GM12892 (cell line): ENCODE results near the gene SRMS.

Experiments used
- POLR2A ChIP-seq: IDR thresholded peaks from 2 replicates; pipeline ENCODE4 v1.6.1; 2011; ENCODE audit warnings: low read depth, low read length, control low read depth
- POLR2AphosphoS5 ChIP-seq: IDR thresholded peaks from 2 replicates; pipeline ENCODE4 v1.6.1; 2011; ENCODE audit warnings: low read depth, low read length, control low read depth
- TAF1 ChIP-seq: IDR thresholded peaks from 2 replicates; pipeline ENCODE4 v1.6.1; 2011; ENCODE audit warnings: low read depth, mild to moderate bottlenecking, control low read depth, low read length, borderline replicate concordance

DNA sequence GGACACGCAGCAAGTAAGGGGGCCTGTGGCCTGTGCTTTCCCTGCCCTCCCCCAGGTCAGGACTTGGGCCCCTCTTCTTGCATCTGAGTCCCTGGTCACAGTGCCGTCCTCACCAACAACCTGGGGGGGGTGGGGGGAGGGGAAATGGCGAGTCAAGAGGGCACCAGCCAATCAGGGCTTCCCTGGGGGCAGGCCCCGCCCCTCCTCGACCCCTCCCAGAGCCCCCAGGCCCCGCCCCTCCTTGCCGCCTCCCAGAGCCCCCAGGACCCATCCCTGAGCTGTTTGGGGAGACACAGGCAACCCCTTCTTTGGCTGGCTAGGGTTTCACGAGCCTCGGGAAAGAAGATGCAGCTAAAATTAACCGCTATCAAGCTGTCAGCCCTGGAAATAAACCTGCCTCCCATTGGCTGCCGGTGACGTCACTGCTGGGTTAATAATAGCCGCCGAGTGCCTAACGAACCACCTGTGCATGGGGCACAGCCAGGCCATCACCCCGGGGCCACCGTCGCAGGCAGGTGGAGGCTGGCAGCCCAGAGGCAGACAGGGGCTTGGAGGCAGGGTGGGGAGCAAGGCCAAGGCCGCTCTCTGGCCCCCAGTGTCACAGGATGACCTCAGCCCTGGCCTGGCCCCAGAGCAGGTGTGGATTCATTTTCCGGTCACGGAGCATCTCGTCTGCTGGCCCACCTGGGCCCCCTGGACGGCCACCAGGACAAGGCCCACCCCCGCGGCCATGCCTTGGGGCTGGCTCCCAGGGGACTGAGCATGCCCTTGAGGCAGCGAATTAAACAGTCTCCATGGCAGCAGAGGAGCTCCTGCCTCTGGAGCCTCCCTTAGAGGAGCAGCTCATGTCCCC lies 45.5 kb downstream of the SRMS start:
- TF ChIP-seq POLR2A (no peak), POLR2AphosphoS5 (no peak), TAF1 (no peak)
